Activated naive CD8-positive, alpha-beta T cell treated with anti-CD3 and anti-CD28 coated beads, Interleukin-2, amount 50 U/mL, for 24 hours (primary cell): ENCODE results near the gene CCHCR1.
"Not testable (repeated sequence)": the region's sequence is repeated elsewhere in the genome, so short reads cannot be mapped to it uniquely, and the experiment has no call there.

Experiments
- ATAC-seq: fragments of 150-1000 bp; cut with Tn5 transposase; one replicate; pipeline ENCODE4 v1.10.0; 2021
- DNase-seq: peaks from one replicate; pipeline ENCODE4 v3.0.0; 2021
- H3K27ac Mint-ChIP-seq: one replicate; pipeline ENCODE4 v1.8.0; 2021; ENCODE audit warnings: mild to moderate bottlenecking, mixed read lengths
- H3K27me3 Mint-ChIP-seq: one replicate; pipeline ENCODE4 v1.8.0; 2021; ENCODE audit warnings: mixed read lengths
- H3K36me3 Mint-ChIP-seq: one replicate; pipeline ENCODE4 v1.8.0; 2021; ENCODE audit warnings: low read depth, mixed read lengths
- H3K4me1 Mint-ChIP-seq: one replicate; pipeline ENCODE4 v1.8.0; 2021; ENCODE audit warnings: mixed read lengths
- H3K4me3 Mint-ChIP-seq: one replicate; pipeline ENCODE4 v1.8.0; 2021; ENCODE audit warnings: mild to moderate bottlenecking, moderate library complexity, mixed read lengths
- H3K9me3 Mint-ChIP-seq: one replicate; pipeline ENCODE4 v1.8.0; 2021; ENCODE audit warnings: mixed read lengths

The CCHCR1 gene

GRCh38 chr6:31192431-31193105 is 35.0 kb upstream of the CCHCR1 start:
- H3K36me3 Mint-ChIP-seq, H3K27me3 Mint-ChIP-seq, H3K9me3 Mint-ChIP-seq, H3K27ac Mint-ChIP-seq, H3K4me3 Mint-ChIP-seq: not testable (repeated sequence)
- DNase-seq (peak; percentile 68), ATAC-seq (peak; percentile 45)
- peaks cover 25% of the 10 kb centered on the region for H3K4me1 Mint-ChIP-seq

- Mint-ChIP-seq H3K27ac (no peak overlapping the region), H3K4me1 (peaks cover 20% of the 10 kb centered on the region), H3K27me3 (no peaks in the 10 kb centered on the region), H3K36me3 (no peaks in the 10 kb centered on the region), H3K4me3 (no peak overlapping the region), H3K9me3 (no peaks in the 10 kb centered on the region)
- no peak for ATAC-seq
- no peak for DNase-seq
Measured at GRCh38 chr6:31190488-31190887, 32.9 kb upstream of the CCHCR1 start.

GRCh38 chr6:31189223-31189622 is 31.6 kb upstream of the CCHCR1 start:
- peaks cover 13% of the 10 kb centered on the region for H3K4me1 Mint-ChIP-seq
- H3K36me3 Mint-ChIP-seq, H3K4me3 Mint-ChIP-seq, H3K27ac Mint-ChIP-seq, ATAC-seq, H3K27me3 Mint-ChIP-seq, DNase-seq, H3K9me3 Mint-ChIP-seq: not testable (repeated sequence)

GRCh38 chr6:31187780-31188194 is 30.2 kb upstream of the CCHCR1 start:
- Mint-ChIP-seq H3K4me3 (no peak overlapping the region), H3K9me3 (no peaks in the 10 kb centered on the region), H3K36me3 (no peaks in the 10 kb centered on the region), H3K27ac (no peak overlapping the region), H3K4me1 (peaks cover 10% of the 10 kb centered on the region), H3K27me3 (no peaks in the 10 kb centered on the region)
- ATAC-seq, result no peak
- no peak for DNase-seq

GRCh38 chr6:31186052-31186734 is 28.6 kb upstream of the CCHCR1 start:
- H3K36me3 Mint-ChIP-seq, result no peaks in the 10 kb centered on the region
- no peak for ATAC-seq
- H3K9me3 Mint-ChIP-seq, result no peaks in the 10 kb centered on the region
- DNase-seq, result no peak
- no peaks in the 10 kb centered on the region for H3K27me3 Mint-ChIP-seq
- H3K27ac Mint-ChIP-seq, result no peak overlapping the region
- no peak overlapping the region for H3K4me3 Mint-ChIP-seq
- H3K4me1 Mint-ChIP-seq, result peaks cover 9% of the 10 kb centered on the region

GRCh38 chr6:31185695-31186051 is 28.1 kb upstream of the CCHCR1 start:
- ATAC-seq, H3K4me3 Mint-ChIP-seq, DNase-seq, H3K27me3 Mint-ChIP-seq, H3K36me3 Mint-ChIP-seq, H3K9me3 Mint-ChIP-seq, H3K27ac Mint-ChIP-seq: not testable (repeated sequence)
- peaks cover 10% of the 10 kb centered on the region for H3K4me1 Mint-ChIP-seq

GRCh38 chr6:31183859-31184258 is 26.3 kb upstream of the CCHCR1 start:
- H3K4me1 Mint-ChIP-seq, result peaks cover 19% of the 10 kb centered on the region
- not testable (repeated sequence) for H3K4me3 Mint-ChIP-seq, H3K9me3 Mint-ChIP-seq, ATAC-seq, H3K36me3 Mint-ChIP-seq, DNase-seq, H3K27ac Mint-ChIP-seq, H3K27me3 Mint-ChIP-seq

GRCh38 chr6:31183287-31183686 is 25.7 kb upstream of the CCHCR1 start:
- H3K27me3 Mint-ChIP-seq, H3K27ac Mint-ChIP-seq, DNase-seq, ATAC-seq, H3K9me3 Mint-ChIP-seq, H3K4me3 Mint-ChIP-seq, H3K36me3 Mint-ChIP-seq: not testable (repeated sequence)
- peaks cover 23% of the 10 kb centered on the region for H3K4me1 Mint-ChIP-seq

GRCh38 chr6:31180500-31180899 is 22.9 kb upstream of the CCHCR1 start:
- no peaks in the 10 kb centered on the region for H3K36me3 Mint-ChIP-seq
- DNase-seq (peak; percentile 74), ATAC-seq (peak; percentile 96)
- H3K27ac Mint-ChIP-seq, result peak overlapping the region; percentile 82
- H3K27me3 Mint-ChIP-seq, result no peaks in the 10 kb centered on the region
- peaks cover 18% of the 10 kb centered on the region for H3K4me1 Mint-ChIP-seq
- no peaks in the 10 kb centered on the region for H3K9me3 Mint-ChIP-seq
- H3K4me3 Mint-ChIP-seq, result peak overlapping the region; percentile 83

GRCh38 chr6:31179896-31180295 is 22.3 kb upstream of the CCHCR1 start:
- DNase-seq, result no peak
- Mint-ChIP-seq H3K36me3 (no peaks in the 10 kb centered on the region), H3K27me3 (no peaks in the 10 kb centered on the region), H3K27ac (no peak overlapping the region), H3K9me3 (no peaks in the 10 kb centered on the region), H3K4me1 (peaks cover 18% of the 10 kb centered on the region), H3K4me3 (peak overlapping the region; percentile 83)
- ATAC-seq, result no peak

GRCh38 chr6:31179042-31179386 is 21.4 kb upstream of the CCHCR1 start:
- no peak for DNase-seq
- Mint-ChIP-seq H3K27ac (no peak overlapping the region), H3K4me1 (peaks cover 18% of the 10 kb centered on the region), H3K9me3 (no peaks in the 10 kb centered on the region), H3K4me3 (no peak overlapping the region), H3K27me3 (no peaks in the 10 kb centered on the region), H3K36me3 (no peaks in the 10 kb centered on the region)
- ATAC-seq, result no peak

GRCh38 chr6:31178143-31179041 is 20.8 kb upstream of the CCHCR1 start:
- Mint-ChIP-seq H3K27ac (peak overlapping the region; percentile 49), H3K9me3 (no peaks in the 10 kb centered on the region), H3K4me1 (peaks cover 18% of the 10 kb centered on the region), H3K36me3 (no peaks in the 10 kb centered on the region), H3K4me3 (no peak overlapping the region), H3K27me3 (no peaks in the 10 kb centered on the region)
- no peak for ATAC-seq
- no peak for DNase-seq

GRCh38 chr6:31175971-31176370 is 18.4 kb upstream of the CCHCR1 start:
- no peaks in the 10 kb centered on the region for H3K9me3 Mint-ChIP-seq
- H3K4me1 Mint-ChIP-seq, result peaks cover 18% of the 10 kb centered on the region
- ATAC-seq (no peak), DNase-seq (no peak)
- no peak overlapping the region for H3K4me3 Mint-ChIP-seq
- H3K27me3 Mint-ChIP-seq, result no peaks in the 10 kb centered on the region
- no peaks in the 10 kb centered on the region for H3K36me3 Mint-ChIP-seq
- H3K27ac Mint-ChIP-seq, result no peak overlapping the region

- H3K4me1 Mint-ChIP-seq, result peaks cover 11% of the 10 kb centered on the region
Measured at GRCh38 chr6:31174378-31174777, 16.8 kb upstream of the CCHCR1 start.

GRCh38 chr6:31173406-31173805 is 15.8 kb upstream of the CCHCR1 start:
- Mint-ChIP-seq H3K4me1 (peaks cover 3% of the 10 kb centered on the region), H3K4me3 (no peak overlapping the region), H3K36me3 (no peaks in the 10 kb centered on the region), H3K27me3 (no peaks in the 10 kb centered on the region), H3K9me3 (no peaks in the 10 kb centered on the region), H3K27ac (no peak overlapping the region)
- ATAC-seq (no peak), DNase-seq (no peak)

More at GRCh38 chr6:31174378-31174777, 16.8 kb upstream of the CCHCR1 start:
- Mint-ChIP-seq H3K27me3 (no peaks in the 10 kb centered on the region), H3K9me3 (no peaks in the 10 kb centered on the region), H3K4me3 (no peak overlapping the region), H3K27ac (no peak overlapping the region), H3K36me3 (no peaks in the 10 kb centered on the region)
- DNase-seq (no peak), ATAC-seq (no peak)
